Tibial nerve (tissue), 4 donors: ENCODE data around the gene MIA2. TPM values are rescaled to one million over a fixed set of nuclear protein-coding genes. Genes with fewer than 3 reads are reported as not detected.

Source experiments
- DNase-seq, 2 donors: peaks; one replicate each; pipeline ENCODE4 v3.0.0-alpha.2; 2019; ENCODE audit warnings: low spot score in 2 of 2
- H3K27ac ChIP-seq, 4 donors: fragments of 200-600 bp; sonication (generic) in 3 of 4; one replicate each; pipeline ENCODE4 v1.5.1; 2017 to 2019; ENCODE audit warnings: mild to moderate bottlenecking in 1 of 4
- H3K27me3 ChIP-seq, 2 donors: fragments of 200-600 bp; sonication (generic) in 1 of 2; one replicate each; pipeline versions ENCODE4 v1.5.1 to v1.6.0; 2017 to 2019
- H3K36me3 ChIP-seq, 3 donors: fragments of 200-600 bp; sonication (generic); one replicate each; pipeline ENCODE4 v1.5.1; 2018 to 2019
- H3K4me1 ChIP-seq, 4 donors: fragments of 200-600 bp; sonication (generic) in 3 of 4; one replicate each; pipeline ENCODE4 v1.5.1; 2017 to 2019
- H3K4me3 ChIP-seq, 4 donors: fragments of 200-600 bp; sonication (generic) in 3 of 4; one replicate each; pipeline ENCODE4 v1.5.1; 2017 to 2019; ENCODE audit warnings: mild to moderate bottlenecking in 1 of 4, moderate library complexity in 1 of 4
- H3K9me3 ChIP-seq, 4 donors: fragments of 200-600 bp; sonication (generic) in 3 of 4; one replicate each; pipeline ENCODE4 v1.5.1; 2017 to 2019
- CTCF ChIP-seq, 5 experiments: fragments of 200-600 bp in 3 of 5; fragments of 450-650 bp in 2 of 5; sonication (generic) in 3 of 5; IDR thresholded peaks; one replicate each; pipeline ENCODE4 v1.5.1; 2016 to 2019; ENCODE audit warnings: antibody characterized with exemption in 5 of 5, mild to moderate bottlenecking in 3 of 5, moderate library complexity in 2 of 5
- EP300 ChIP-seq, 2 donors: sonication (generic); formaldehyde crosslinking; IDR thresholded peaks; one replicate each; pipeline ENCODE4 v1.6.1; 2017; ENCODE audit warnings: antibody characterized with exemption in 2 of 2, mild to moderate bottlenecking in 1 of 2
- POLR2A ChIP-seq, 2 donors: fragments of 450-650 bp; IDR thresholded peaks; one replicate each; pipeline ENCODE4 v1.6.1; 2017; ENCODE audit warnings: antibody characterized with exemption in 2 of 2, mild to moderate bottlenecking in 2 of 2, moderate library complexity in 2 of 2
- WGBS, 2 donors: methylation state at CpG; one replicate each; pipeline ENCODE4 v1.1.5; 2018; 5-methylcytosine and 5-hydroxymethylcytosine counted together
- total RNA-seq, 4 donors: library from RNA; depleted of rRNA; stranded (reverse); fragments of >200 nt; gene quantifications; one replicate each; pipeline ENCODE4 v1.1.0, GENCODE V29; 2016

MIA2 gene
- 10 to 100 TPM; 14.7 to 22.2 (median 16.3) TPM for total RNA-seq

GRCh38 chr14:39233680-39234326 lies at the start of gene MIA2:
Gene MIA2, plus strand, starts transcription at chr14:39233915. Its CDS starts 200 bp downstream, at chr14:39234115.
- Histone ChIP-seq H3K36me3 (no peaks in the 10 kb centered on the region), H3K27ac (no peak within 1 kb of the TSS), H3K4me1 (peaks cover 0 to 4% (median 1%) of the 10 kb centered on the region in 4 donors), H3K4me3 (no peak within 1 kb of the TSS), H3K9me3 (no peaks in the 10 kb centered on the region), H3K27me3 (no peaks in the 10 kb centered on the region)
- TF ChIP-seq CTCF (IDR thresholded peaks at IDR 0.05) (no peak), EP300 (IDR thresholded peaks at IDR 0.05) (no peak), POLR2A (IDR thresholded peaks at IDR 0.05) (no peak)
- 79 to 82% methylated on average over 7 of the region's 7 CpGs for WGBS, 2 donors
- DNase-seq = no peak

- TF ChIP-seq EP300 (IDR thresholded peaks at IDR 0.05) (no peak), POLR2A (IDR thresholded peaks at IDR 0.05) (no peak), CTCF (IDR thresholded peaks at IDR 0.05) (no peak)
- DNase-seq = no peak
- no peaks in the 10 kb centered on the region for H3K9me3 ChIP-seq
- peaks cover 0 to 21% (median 0%) of the 10 kb centered on the region in 4 donors for H3K4me1 ChIP-seq
- no peak overlapping the region for H3K4me3 ChIP-seq
- H3K36me3 ChIP-seq = peaks cover 2 to 67% (median 5%) of the 10 kb centered on the region in 3 donors
- no peak overlapping the region for H3K27ac ChIP-seq
- 97 to 99% methylated on average over 4 of the region's 4 CpGs for WGBS, 2 donors
- no peaks in the 10 kb centered on the region for H3K27me3 ChIP-seq
These were observed 49.0 kb upstream of the MIA2 start for GRCh38 chr14:39184628-39185255.

GRCh38 chr14:39185256-39186049 lies 48.3 kb upstream of the MIA2 start:
- TF ChIP-seq POLR2A (IDR thresholded peaks at IDR 0.05) = no peak
- TF ChIP-seq EP300 (IDR thresholded peaks at IDR 0.05) = no peak
- no peak for TF ChIP-seq CTCF (IDR thresholded peaks at IDR 0.05)
- WGBS, 2 donors = 91 to 97% methylated on average over 5 of the region's 5 CpGs
- Histone ChIP-seq H3K4me1 (peaks cover 0 to 20% (median 0%) of the 10 kb centered on the region in 4 donors), H3K9me3 (no peaks in the 10 kb centered on the region), H3K27me3 (no peaks in the 10 kb centered on the region), H3K36me3 (peaks cover 0 to 60% (median 5%) of the 10 kb centered on the region in 3 donors), H3K4me3 (no peak overlapping the region), H3K27ac (no peak overlapping the region)
- DNase-seq = no peak

GRCh38 chr14:39186941-39187525 lies 46.7 kb upstream of the MIA2 start:
- WGBS, 2 donors = 84 to 88% methylated on average over 4 of the region's 4 CpGs
- DNase-seq = no peak
- Histone ChIP-seq H3K4me3 (no peak overlapping the region), H3K27ac (no peak overlapping the region), H3K36me3 (peaks cover 0 to 45% (median 0%) of the 10 kb centered on the region in 3 donors), H3K4me1 (peaks cover 0 to 4% (median 0%) of the 10 kb centered on the region in 4 donors), H3K9me3 (no peaks in the 10 kb centered on the region), H3K27me3 (no peaks in the 10 kb centered on the region)
- TF ChIP-seq CTCF (IDR thresholded peaks at IDR 0.05) (no peak), POLR2A (IDR thresholded peaks at IDR 0.05) (no peak), EP300 (IDR thresholded peaks at IDR 0.05) (no peak)
